A673 (cell line): ENCODE results near the gene MSI2.

Source experiments
- EZH2 ChIP-seq: fragments of 200-600 bp; sonication (generic); IDR thresholded peaks from 2 replicates; pipeline ENCODE4 v1.6.1; 2017; ENCODE audit warnings: borderline replicate concordance, low read depth, mild to moderate bottlenecking, mixed read lengths, antibody characterized with exemption, low read length; ENCODE audit not compliant: poor library complexity, severe bottlenecking
- TF ChIP-seq, protein P1 (sequence below): fragments of 300-800, 200-600 bp; sonication (generic); conservative IDR thresholded peaks from 2 replicates; pipeline ENCODE4 v1.5.1; 2017; ENCODE audit warnings: low read depth, mild to moderate bottlenecking, antibody characterized with exemption, low read length, moderate library complexity, mixed read lengths

- TF ChIP-seq, protein P1, sequence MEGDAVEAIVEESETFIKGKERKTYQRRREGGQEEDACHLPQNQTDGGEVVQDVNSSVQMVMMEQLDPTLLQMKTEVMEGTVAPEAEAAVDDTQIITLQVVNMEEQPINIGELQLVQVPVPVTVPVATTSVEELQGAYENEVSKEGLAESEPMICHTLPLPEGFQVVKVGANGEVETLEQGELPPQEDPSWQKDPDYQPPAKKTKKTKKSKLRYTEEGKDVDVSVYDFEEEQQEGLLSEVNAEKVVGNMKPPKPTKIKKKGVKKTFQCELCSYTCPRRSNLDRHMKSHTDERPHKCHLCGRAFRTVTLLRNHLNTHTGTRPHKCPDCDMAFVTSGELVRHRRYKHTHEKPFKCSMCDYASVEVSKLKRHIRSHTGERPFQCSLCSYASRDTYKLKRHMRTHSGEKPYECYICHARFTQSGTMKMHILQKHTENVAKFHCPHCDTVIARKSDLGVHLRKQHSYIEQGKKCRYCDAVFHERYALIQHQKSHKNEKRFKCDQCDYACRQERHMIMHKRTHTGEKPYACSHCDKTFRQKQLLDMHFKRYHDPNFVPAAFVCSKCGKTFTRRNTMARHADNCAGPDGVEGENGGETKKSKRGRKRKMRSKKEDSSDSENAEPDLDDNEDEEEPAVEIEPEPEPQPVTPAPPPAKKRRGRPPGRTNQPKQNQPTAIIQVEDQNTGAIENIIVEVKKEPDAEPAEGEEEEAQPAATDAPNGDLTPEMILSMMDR, result no peak
- TF ChIP-seq EZH2, result no peak
Observed at GRCh38 chr17:57566721-57567120, 310.4 kb downstream of the MSI2 start.
